ENCODE data around the gene PCBP1.
"Not testable (repeated sequence)": the region's sequence is repeated elsewhere in the genome, so short reads cannot be mapped to it uniquely, and the experiment has no call there.

PCBP1 gene

DNA sequence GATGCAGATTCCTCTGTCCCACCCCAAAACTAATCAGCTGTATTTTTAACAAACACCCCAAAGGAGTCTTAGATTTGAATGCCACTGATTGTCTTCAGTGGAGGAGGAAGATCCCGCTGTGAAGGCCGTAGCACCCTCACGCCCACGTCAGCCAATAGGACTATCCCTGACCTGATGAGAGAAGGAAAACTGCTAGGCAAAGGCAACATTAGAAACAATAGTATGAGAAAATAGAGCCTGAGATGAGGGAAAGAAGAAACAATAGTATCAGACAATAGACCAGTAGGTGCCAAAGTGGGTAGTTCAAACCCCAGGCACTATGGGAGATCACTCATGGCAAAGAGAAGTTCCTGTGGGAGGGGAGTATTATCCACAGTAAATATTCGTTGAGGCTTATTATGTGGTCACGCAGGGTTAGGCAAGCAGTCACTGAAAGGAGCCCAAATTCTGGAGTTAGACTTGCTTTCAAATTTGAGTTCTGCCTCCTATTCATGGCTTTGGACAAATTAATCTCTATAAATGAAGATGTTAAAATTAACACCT is 2.8 kb downstream of the PCBP1 start:
- no peak for TF ChIP-seq CTCF (IDR thresholded peaks at IDR 0.05; ENCODE audit: borderline replicate concordance, control extremely low read depth, extremely low read depth, insufficient read depth, missing control alignments)
- DNase-seq (ENCODE audit: low spot score) = no peak
- in situ Hi-C loops (cut with MboI; ENCODE audit: low sequenced_read_pairs, unreplicated experiment) = loop anchor here (5.0 kb wide), 1 partner anchor 47 kb away; no protein-coding TSS in a partner anchor

- in situ Hi-C loops (cut with MboI; ENCODE audit: low sequenced_read_pairs, unreplicated experiment) = loop anchor here (5.0 kb wide), 1 partner anchor 46 kb away; no protein-coding TSS in a partner anchor
- DNase-seq (ENCODE audit: low spot score) = no peak
- TF ChIP-seq CTCF (IDR thresholded peaks at IDR 0.05; ENCODE audit: borderline replicate concordance, control extremely low read depth, extremely low read depth, insufficient read depth, missing control alignments) = no peak
Observed at GRCh38 chr2:70090706-70091334, 3.5 kb downstream of the PCBP1 start.

- DNase-seq (ENCODE audit: low spot score) = no peak
- in situ Hi-C loops (cut with MboI; ENCODE audit: low sequenced_read_pairs, unreplicated experiment) = loop anchor here (5.0 kb wide), 1 partner anchor 46 kb away; no protein-coding TSS in a partner anchor
- TF ChIP-seq CTCF (IDR thresholded peaks at IDR 0.05; ENCODE audit: borderline replicate concordance, control extremely low read depth, extremely low read depth, insufficient read depth, missing control alignments) = no peak
Observed at GRCh38 chr2:70091364-70091763, 4.1 kb downstream of the PCBP1 start.

GRCh38 chr2:70091816-70092215 is 4.5 kb downstream of the PCBP1 start:
- no peak for DNase-seq (ENCODE audit: low spot score)
- no peak for TF ChIP-seq CTCF (IDR thresholded peaks at IDR 0.05; ENCODE audit: borderline replicate concordance, control extremely low read depth, extremely low read depth, insufficient read depth, missing control alignments)
- in situ Hi-C loops (cut with MboI; ENCODE audit: low sequenced_read_pairs, unreplicated experiment) = loop anchor here (5.0 kb wide), 1 partner anchor 45 kb away; no protein-coding TSS in a partner anchor

- in situ Hi-C loops (cut with MboI; ENCODE audit: low sequenced_read_pairs, unreplicated experiment) = loop anchor here (5.0 kb wide), 1 partner anchor 45 kb away; no protein-coding TSS in a partner anchor
Observed at GRCh38 chr2:70092576-70093243, 5.4 kb downstream of the PCBP1 start.

GRCh38 chr2:70094171-70094977 is 7.1 kb downstream of the PCBP1 start:
- no peak for TF ChIP-seq CTCF (IDR thresholded peaks at IDR 0.05; ENCODE audit: borderline replicate concordance, control extremely low read depth, extremely low read depth, insufficient read depth, missing control alignments)
- in situ Hi-C loops (cut with MboI; ENCODE audit: low sequenced_read_pairs, unreplicated experiment) = loop anchor here (5.0 kb wide), 1 partner anchor 43 kb away; no protein-coding TSS in a partner anchor
- DNase-seq (ENCODE audit: low spot score) = no peak

More at GRCh38 chr2:70092576-70093243, 5.4 kb downstream of the PCBP1 start:
- not testable (repeated sequence) for DNase-seq (ENCODE audit: low spot score)

Measured in GM13976 (cell line).